ENCODE results near the gene EXOC4. TPM values are rescaled to one million over a fixed set of nuclear protein-coding genes. Genes with fewer than 3 reads are reported as not detected.

Gene EXOC4
- total RNA-seq, 2 donors from 2014 or later, result 48.9 to 102 TPM

- Histone ChIP-seq H3K27me3 (replicated peaks; ENCODE audit: insufficient read depth) (no peaks in the 10 kb centered on the region), H3K4me1 (replicated peaks) (no peaks in the 10 kb centered on the region), H3K9me3 (no peaks in the 10 kb centered on the region), H3K4me3 (no peak overlapping the region), H3K36me3 (no peaks in the 10 kb centered on the region), H3K27ac (no peak overlapping the region)
- DNase-seq (ENCODE audit: low spot score), result no peak
- 94% methylated on average over 10 of the region's 10 CpGs for WGBS
- TF ChIP-seq POLR2AphosphoS5 (IDR thresholded peaks at IDR 0.05), result no peak
- TF ChIP-seq POLR2A (IDR thresholded peaks at IDR 0.05), result no peak
- TF ChIP-seq CTCF (IDR thresholded peaks at IDR 0.05), result no peak
- intact Hi-C loops (cut with DNase I), result no loop called here
These were observed 226.7 kb downstream of the EXOC4 start for GRCh38 chr7:133479456-133480065.

- H3K4me3 ChIP-seq, result no peak overlapping the region
- no peak for TF ChIP-seq POLR2A (IDR thresholded peaks at IDR 0.05)
- TF ChIP-seq CTCF (IDR thresholded peaks at IDR 0.05), result no peak
- no peak for TF ChIP-seq POLR2AphosphoS5 (IDR thresholded peaks at IDR 0.05)
- H3K27me3 ChIP-seq (replicated peaks; ENCODE audit: insufficient read depth), result no peaks in the 10 kb centered on the region
- H3K4me1 ChIP-seq (replicated peaks), result no peaks in the 10 kb centered on the region
- H3K27ac ChIP-seq, result no peak overlapping the region
- intact Hi-C loops (cut with DNase I), result no loop called here
- WGBS, result 93% methylated on average over 4 of the region's 4 CpGs
- no peaks in the 10 kb centered on the region for H3K36me3 ChIP-seq
- no peaks in the 10 kb centered on the region for H3K9me3 ChIP-seq
- DNase-seq (ENCODE audit: low spot score), result no peak
These were observed 228.0 kb downstream of the EXOC4 start for GRCh38 chr7:133480868-133481267.

- no peaks in the 10 kb centered on the region for H3K4me1 ChIP-seq (replicated peaks)
- WGBS, result 83% methylated on average over 3 of the region's 3 CpGs
- H3K36me3 ChIP-seq, result no peaks in the 10 kb centered on the region
- no peaks in the 10 kb centered on the region for H3K27me3 ChIP-seq (replicated peaks; ENCODE audit: insufficient read depth)
- H3K9me3 ChIP-seq, result no peaks in the 10 kb centered on the region
- intact Hi-C loops (cut with DNase I), result no loop called here
- DNase-seq (ENCODE audit: low spot score), result no peak
- no peak overlapping the region for H3K27ac ChIP-seq
- TF ChIP-seq CTCF (IDR thresholded peaks at IDR 0.05) (no peak), POLR2A (IDR thresholded peaks at IDR 0.05) (no peak), POLR2AphosphoS5 (IDR thresholded peaks at IDR 0.05) (no peak)
- H3K4me3 ChIP-seq, result no peak overlapping the region
These were observed 228.8 kb downstream of the EXOC4 start for GRCh38 chr7:133481676-133482075.

- Histone ChIP-seq H3K4me3 (no peak overlapping the region), H3K4me1 (replicated peaks) (no peaks in the 10 kb centered on the region), H3K9me3 (no peaks in the 10 kb centered on the region), H3K36me3 (no peaks in the 10 kb centered on the region), H3K27ac (no peak overlapping the region), H3K27me3 (replicated peaks; ENCODE audit: insufficient read depth) (no peaks in the 10 kb centered on the region)
- WGBS, result 100% methylated on average over 1 of the region's 1 CpG
- DNase-seq (ENCODE audit: low spot score), result no peak
- no peak for TF ChIP-seq POLR2AphosphoS5 (IDR thresholded peaks at IDR 0.05)
- intact Hi-C loops (cut with DNase I), result no loop called here
These were observed 229.7 kb downstream of the EXOC4 start for GRCh38 chr7:133482599-133482998.

GRCh38 chr7:133484086-133484485, 231.2 kb downstream of the EXOC4 start:
- Histone ChIP-seq H3K27me3 (replicated peaks; ENCODE audit: insufficient read depth) (no peaks in the 10 kb centered on the region), H3K36me3 (no peaks in the 10 kb centered on the region), H3K27ac (no peak overlapping the region), H3K9me3 (no peaks in the 10 kb centered on the region), H3K4me3 (no peak overlapping the region), H3K4me1 (replicated peaks) (no peaks in the 10 kb centered on the region)
- intact Hi-C loops (cut with DNase I), result no loop called here
- DNase-seq (ENCODE audit: low spot score), result no peak
- WGBS, result 88% methylated on average over 2 of the region's 2 CpGs
- TF ChIP-seq POLR2AphosphoS5 (IDR thresholded peaks at IDR 0.05) (no peak), POLR2A (IDR thresholded peaks at IDR 0.05) (no peak), CTCF (IDR thresholded peaks at IDR 0.05) (no peak)
